GDM1 (cell line): Measurements from ENCODE around the gene CD300LB.
"Not testable (repeated sequence)": the region's sequence is repeated elsewhere in the genome, so short reads cannot be mapped to it uniquely, and the experiment has no call there.

Experiments used
- DNase-seq: peaks from one replicate; lab custom pipeline; 2025; lab: John Stamatoyannopoulos, UW

CD300LB gene

GRCh38 chr17:74531231-74531761 lies at the start of gene CD300LB:
Gene CD300LB, minus strand, starts transcription at chr17:74531475. Its CDS starts 125 bp downstream, at chr17:74531350.
- no peak for DNase-seq

- DNase-seq = peak; percentile 16
Observed at GRCh38 chr17:74579900-74580299, 48.6 kb upstream of the CD300LB start.

GRCh38 chr17:74578979-74579378 lies 47.7 kb upstream of the CD300LB start:
- no peak for DNase-seq

- DNase-seq = no peak
Observed at GRCh38 chr17:74574489-74575142, 43.3 kb upstream of the CD300LB start.

- not testable (repeated sequence) for DNase-seq
Observed at GRCh38 chr17:74573635-74574034, 42.4 kb upstream of the CD300LB start.

- DNase-seq = no peak
Observed at GRCh38 chr17:74573169-74573568, 41.9 kb upstream of the CD300LB start.

- no peak for DNase-seq
Observed at GRCh38 chr17:74571621-74572270, 40.5 kb upstream of the CD300LB start.

- peak; percentile 81 for DNase-seq
Observed at GRCh38 chr17:74569020-74570003, 38.0 kb upstream of the CD300LB start.

GRCh38 chr17:74568106-74568873 lies 37.0 kb upstream of the CD300LB start:
- no peak for DNase-seq

- DNase-seq = no peak
Observed at GRCh38 chr17:74567397-74567796, 36.1 kb upstream of the CD300LB start, which contains the start of gene CD300H. Gene CD300H, minus strand, starts transcription at chr17:74567509.

- peak; percentile 33 for DNase-seq
Observed at GRCh38 chr17:74566132-74566753, 35.0 kb upstream of the CD300LB start.

- DNase-seq = no peak
Observed at GRCh38 chr17:74565126-74565525, 33.9 kb upstream of the CD300LB start.

GRCh38 chr17:74563358-74563757 lies 32.1 kb upstream of the CD300LB start:
- DNase-seq = no peak

- no peak for DNase-seq
Observed at GRCh38 chr17:74561586-74561985, 30.3 kb upstream of the CD300LB start.

GRCh38 chr17:74558882-74559519 lies 27.7 kb upstream of the CD300LB start:
- DNase-seq = no peak

- DNase-seq = not testable (repeated sequence)
Observed at GRCh38 chr17:74558402-74558801, 27.1 kb upstream of the CD300LB start.

GRCh38 chr17:74555427-74555940 lies 24.2 kb upstream of the CD300LB start:
- DNase-seq = no peak

GRCh38 chr17:74554909-74555308 lies 23.6 kb upstream of the CD300LB start:
- no peak for DNase-seq

- DNase-seq = no peak
Observed at GRCh38 chr17:74552037-74552436, 20.8 kb upstream of the CD300LB start.

- DNase-seq = no peak
Observed at GRCh38 chr17:74550602-74551001, 19.3 kb upstream of the CD300LB start.
